ENCODE results near the gene PTPN4.
A peak's percentile ranks its signal among the peaks of the same experiment; 100 is the strongest.

The PTPN4 gene

GRCh38 chr2:119735565-119735964 is 24.2 kb upstream of the PTPN4 start:
- DNase-seq: no peak

- no peak for DNase-seq
Measured at GRCh38 chr2:119736021-119736420, 23.7 kb upstream of the PTPN4 start.

GRCh38 chr2:119739580-119740255 is 20.0 kb upstream of the PTPN4 start:
- DNase-seq: no peak

GRCh38 chr2:119741001-119741400 is 18.7 kb upstream of the PTPN4 start:
- no peak for DNase-seq

GRCh38 chr2:119741868-119742267 is 17.9 kb upstream of the PTPN4 start:
- DNase-seq: no peak

GRCh38 chr2:119744335-119744939 is 15.3 kb upstream of the PTPN4 start:
- DNase-seq: peak; percentile 34

- DNase-seq: no peak
Measured at GRCh38 chr2:119745566-119745965, 14.2 kb upstream of the PTPN4 start.

- no peak for DNase-seq
Measured at GRCh38 chr2:119746836-119747686, 12.7 kb upstream of the PTPN4 start.

- no peak for DNase-seq
Measured at GRCh38 chr2:119748135-119748534, 11.6 kb upstream of the PTPN4 start.

- DNase-seq: no peak
Measured at GRCh38 chr2:119749477-119750012, 10.2 kb upstream of the PTPN4 start.

GRCh38 chr2:119751706-119752105 is 8.0 kb upstream of the PTPN4 start:
- DNase-seq: no peak

GRCh38 chr2:119753041-119753929 is 6.4 kb upstream of the PTPN4 start:
- DNase-seq: peak; percentile 3

GRCh38 chr2:119753930-119754321 is 5.8 kb upstream of the PTPN4 start:
- DNase-seq: no peak

GRCh38 chr2:119755906-119756305 is 3.8 kb upstream of the PTPN4 start:
- no peak for DNase-seq

- no peak for DNase-seq
Measured at GRCh38 chr2:119756837-119757236, 2.9 kb upstream of the PTPN4 start.

GRCh38 chr2:119758881-119759450 is 756 bp upstream of the PTPN4 start:
- no peak for DNase-seq

- no peak for DNase-seq
Measured at GRCh38 chr2:119760237-119760955, 674 bp downstream of the PTPN4 start.

- no peak for DNase-seq
Measured at GRCh38 chr2:119760956-119761275, 1.2 kb downstream of the PTPN4 start.

- DNase-seq: no peak
Measured at GRCh38 chr2:119764832-119765231, 5.1 kb downstream of the PTPN4 start.

GRCh38 chr2:119765433-119766002 is 5.8 kb downstream of the PTPN4 start:
- DNase-seq: no peak

GRCh38 chr2:119766944-119767343 is 7.2 kb downstream of the PTPN4 start:
- no peak for DNase-seq

All from NCI-H2107 (cell line).